ENCODE data around the gene ATAT1. TPM values are rescaled to one million over a fixed set of nuclear protein-coding genes. Genes with fewer than 3 reads are reported as not detected.

Gene ATAT1
- 3.8 to 6.0 TPM (median 5.4 TPM) in 3 replicates for polyA plus RNA-seq
- polyA plus RNA-seq (2011; ENCODE audit: low read depth) = 5.3 TPM
- 2.9 and 3.8 TPM in 2 replicates for polyA plus RNA-seq (2011; cell fraction: cytosol; rRNA removed)
- 28.7 TPM in 2 replicates for polyA plus RNA-seq (2011; cell fraction: nucleus; rRNA removed)
- polyA plus RNA-seq (2012; ENCODE audit: low replicate concordance) = 4.8 and 5.3 TPM in 2 replicates
- 1.4 to 5.8 TPM (median 5.5 TPM) in 3 replicates for polyA minus RNA-seq
- polyA minus RNA-seq (2011; cell fraction: cytosol; rRNA and poly(A)+ RNA removed) = 1.3 TPM
- polyA minus RNA-seq (2011; cell fraction: nucleus; rRNA and poly(A)+ RNA removed) = 3.7 and 5.4 TPM in 2 replicates

- Histone ChIP-seq H3K4me2 (ENCODE audit: control insufficient read depth, extremely low read depth, insufficient read depth, low read depth, low read length) (peak within 1 kb of the TSS; percentile 100), H3K79me2 (ENCODE audit: control insufficient read depth, insufficient read depth, low read length) (no peaks in the 10 kb centered on the region), H3K4me3 (ENCODE audit: control insufficient read depth in 2 of 3, extremely low read depth in 1 of 3, insufficient read depth in 2 of 3, low read depth in 1 of 3, low read length in 3 of 3) (peak within 1 kb of the TSS; percentile 56 to 93 (median 92)), H3K27me3 (ENCODE audit: control insufficient read depth, extremely low read depth, insufficient read depth, low read length) (no peaks in the 10 kb centered on the region), H2AFZ (ENCODE audit: control insufficient read depth, low read length) (peak within 1 kb of the TSS; percentile 88), H3K4me1 (ENCODE audit: control insufficient read depth, extremely low read depth, insufficient read depth, low read length) (peaks cover 12% of the 10 kb centered on the region), H3K9me1 (ENCODE audit: control insufficient read depth, extremely low read depth, insufficient read depth, low read length) (peaks cover 4% of the 10 kb centered on the region), H3K36me3 (ENCODE audit: control insufficient read depth in 2 of 2, extremely low read depth in 1 of 2, insufficient read depth in 2 of 2, low read length in 2 of 2) (peaks cover 17 to 21% of the 10 kb centered on the region in 2 experiments), H3K27ac (ENCODE audit: control insufficient read depth, insufficient read depth, low read length) (peak within 1 kb of the TSS; percentile 86), H4K20me1 (ENCODE audit: control insufficient read depth, extremely low read depth, insufficient read depth, low read length) (no peaks in the 10 kb centered on the region), H3K9me3 (ENCODE audit: control insufficient read depth, low read depth, low read length) (no peaks in the 10 kb centered on the region), H3K9ac (ENCODE audit: control insufficient read depth, extremely low read depth, insufficient read depth, low read length) (peak within 1 kb of the TSS; percentile 91)
- no peak for TF ChIP-seq EZH2 (IDR thresholded peaks at IDR 0.05; ENCODE audit: low read length)
- TF ChIP-seq, protein P1, sequence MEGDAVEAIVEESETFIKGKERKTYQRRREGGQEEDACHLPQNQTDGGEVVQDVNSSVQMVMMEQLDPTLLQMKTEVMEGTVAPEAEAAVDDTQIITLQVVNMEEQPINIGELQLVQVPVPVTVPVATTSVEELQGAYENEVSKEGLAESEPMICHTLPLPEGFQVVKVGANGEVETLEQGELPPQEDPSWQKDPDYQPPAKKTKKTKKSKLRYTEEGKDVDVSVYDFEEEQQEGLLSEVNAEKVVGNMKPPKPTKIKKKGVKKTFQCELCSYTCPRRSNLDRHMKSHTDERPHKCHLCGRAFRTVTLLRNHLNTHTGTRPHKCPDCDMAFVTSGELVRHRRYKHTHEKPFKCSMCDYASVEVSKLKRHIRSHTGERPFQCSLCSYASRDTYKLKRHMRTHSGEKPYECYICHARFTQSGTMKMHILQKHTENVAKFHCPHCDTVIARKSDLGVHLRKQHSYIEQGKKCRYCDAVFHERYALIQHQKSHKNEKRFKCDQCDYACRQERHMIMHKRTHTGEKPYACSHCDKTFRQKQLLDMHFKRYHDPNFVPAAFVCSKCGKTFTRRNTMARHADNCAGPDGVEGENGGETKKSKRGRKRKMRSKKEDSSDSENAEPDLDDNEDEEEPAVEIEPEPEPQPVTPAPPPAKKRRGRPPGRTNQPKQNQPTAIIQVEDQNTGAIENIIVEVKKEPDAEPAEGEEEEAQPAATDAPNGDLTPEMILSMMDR (optimal IDR thresholded peaks at IDR 0.05 in 1 of 3, IDR thresholded peaks at IDR 0.05 in 1 of 3, conservative IDR thresholded peaks at IDR 0.05 in 1 of 3; ENCODE audit: extremely low read depth in 1 of 3, insufficient read depth in 2 of 3, low read length in 3 of 3) = peak; percentile 41 to 49 (median 46)
- no peak for FAIRE-seq
- no peak for DNase-seq (ENCODE audit: low read depth, low spot score)
- dilution Hi-C loops (cut with MboI; ENCODE audit: extremely low pct_ligation_motif_present, low sequenced_read_pairs) = no loop called here
Observed at GRCh38 chr6:30626484-30627366, at the start of gene ATAT1. Gene ATAT1 (plus strand): TSS chr6:30626874.

GRCh38 chr6:30578051-30578450 is 48.6 kb upstream of the ATAT1 start:
- Histone ChIP-seq H2AFZ (ENCODE audit: control insufficient read depth, low read length) (no peak overlapping the region), H3K4me3 (ENCODE audit: control insufficient read depth in 2 of 3, extremely low read depth in 1 of 3, insufficient read depth in 2 of 3, low read depth in 1 of 3, low read length in 3 of 3) (no peak overlapping the region), H3K9ac (ENCODE audit: control insufficient read depth, extremely low read depth, insufficient read depth, low read length) (no peak overlapping the region), H3K4me1 (ENCODE audit: control insufficient read depth, extremely low read depth, insufficient read depth, low read length) (peaks cover 8% of the 10 kb centered on the region), H3K27me3 (ENCODE audit: control insufficient read depth, extremely low read depth, insufficient read depth, low read length) (no peaks in the 10 kb centered on the region), H3K36me3 (ENCODE audit: control insufficient read depth in 2 of 2, extremely low read depth in 1 of 2, insufficient read depth in 2 of 2, low read length in 2 of 2) (peaks cover 31 to 36% of the 10 kb centered on the region in 2 experiments), H3K9me3 (ENCODE audit: control insufficient read depth, low read depth, low read length) (no peaks in the 10 kb centered on the region), H3K4me2 (ENCODE audit: control insufficient read depth, extremely low read depth, insufficient read depth, low read depth, low read length) (no peak overlapping the region), H3K79me2 (ENCODE audit: control insufficient read depth, insufficient read depth, low read length) (peaks cover 45% of the 10 kb centered on the region), H4K20me1 (ENCODE audit: control insufficient read depth, extremely low read depth, insufficient read depth, low read length) (peaks cover 14% of the 10 kb centered on the region), H3K27ac (ENCODE audit: control insufficient read depth, insufficient read depth, low read length) (no peak overlapping the region), H3K9me1 (ENCODE audit: control insufficient read depth, extremely low read depth, insufficient read depth, low read length) (peaks cover 2% of the 10 kb centered on the region)
- DNase-seq (ENCODE audit: low read depth, low spot score) (no peak), FAIRE-seq (no peak)
- no peak for TF ChIP-seq EZH2 (IDR thresholded peaks at IDR 0.05; ENCODE audit: low read length)
- TF ChIP-seq, protein P1 (optimal IDR thresholded peaks at IDR 0.05 in 1 of 3, IDR thresholded peaks at IDR 0.05 in 1 of 3, conservative IDR thresholded peaks at IDR 0.05 in 1 of 3; ENCODE audit: extremely low read depth in 1 of 3, insufficient read depth in 2 of 3, low read length in 3 of 3) = no peak
- dilution Hi-C loops (cut with MboI; ENCODE audit: extremely low pct_ligation_motif_present, low sequenced_read_pairs) = no loop called here
